Panc1 (cell line): ENCODE results near the gene LINC00305. TPM values are rescaled to one million over a fixed set of nuclear protein-coding genes. Genes with fewer than 3 reads are reported as not detected.
A peak's percentile ranks its signal among the peaks of the same experiment; 100 is the strongest.

Experiments used
- ATAC-seq: fragments of 200-7000 bp; cut with Tn5 transposase; 2 replicates; pipeline ENCODE4 v1.9.1; 2020; ENCODE audit warnings: mild to moderate bottlenecking, moderate library complexity
- BruUV-seq: library from RNA; stranded (reverse); fragments of 400-500 nt; replicated peaks from 2 replicates; lab custom pipeline; 2021; lab: Mats Ljungman, UMichigan
- CTCF ChIA-PET: fragments of 300-600 bp; sonication (Branson Sonifier 250); formaldehyde crosslinking; loops from one replicate; lab custom pipeline; 2022; ENCODE audit warnings: antibody characterized with exemption; lab: Charles Lee
- POLR2A ChIA-PET: fragments of 300-600 bp; sonication (Branson Sonifier 250); formaldehyde crosslinking; loops from one replicate; lab custom pipeline; 2022; ENCODE audit warnings: antibody characterized with exemption; lab: Charles Lee
- DNase-seq: peaks from one replicate; pipeline ENCODE4 v3.0.0-alpha.2; 2010; ENCODE audit warnings: low read depth, low spot score
- H3K27ac ChIP-seq: 2 replicates; pipeline ENCODE4 v1.5.1; 2011; ENCODE audit warnings: mild to moderate bottlenecking, low read length, inconsistent platforms
- H3K27me3 ChIP-seq: fragments of 200-500 bp; sonication (Bioruptor generic); 2 replicates; pipeline ENCODE4 v1.6.0; 2014; ENCODE audit warnings: low read length, inconsistent platforms; ENCODE audit not compliant: control insufficient read depth, insufficient read depth
- H3K36me3 ChIP-seq: fragments of 200-500 bp; sonication (Bioruptor generic); 2 replicates; pipeline ENCODE4 v1.5.1; 2014; ENCODE audit warnings: inconsistent platforms, mild to moderate bottlenecking, low read length, moderate library complexity; ENCODE audit not compliant: control insufficient read depth, insufficient read depth
- H3K4me1 ChIP-seq: 2 replicates; pipeline ENCODE4 v1.5.1; 2011; ENCODE audit warnings: inconsistent platforms, mild to moderate bottlenecking, low read length, moderate library complexity; ENCODE audit not compliant: control insufficient read depth, insufficient read depth
- H3K4me3 ChIP-seq, 2 experiments: 2 replicates each; pipeline ENCODE4 v1.5.1; 2011 to 2012; ENCODE audit warnings: low read depth in 2 of 2, low read length in 2 of 2, mild to moderate bottlenecking in 2 of 2, inconsistent platforms in 1 of 2, moderate library complexity in 1 of 2
- H3K9me3 ChIP-seq: fragments of 200-500 bp; sonication (Bioruptor generic); 2 replicates; pipeline ENCODE4 v1.5.1; 2014; ENCODE audit warnings: low read depth, mild to moderate bottlenecking, inconsistent platforms, low read length, moderate library complexity; ENCODE audit not compliant: control insufficient read depth, insufficient read depth
- CTCF ChIP-seq: fragments of 450-650 bp; IDR thresholded peaks from 2 replicates; pipeline ENCODE4 v1.5.1; 2017; ENCODE audit warnings: mild to moderate bottlenecking
- POLR2AphosphoS5 ChIP-seq: IDR thresholded peaks from 2 replicates; pipeline ENCODE4 v1.6.1; 2012; ENCODE audit warnings: mild to moderate bottlenecking, low read depth, low read length, moderate library complexity
- REST ChIP-seq, 2 experiments: IDR thresholded peaks; 2 replicates each; pipeline ENCODE4 v1.6.1; 2011 to 2012; ENCODE audit warnings: low read depth in 2 of 2, control low read depth in 1 of 2, low read length in 1 of 2, mild to moderate bottlenecking in 1 of 2, moderate library complexity in 1 of 2; ENCODE audit not compliant: insufficient read depth in 1 of 2
- SIN3A ChIP-seq: IDR thresholded peaks from 2 replicates; pipeline ENCODE4 v1.6.1; 2012; ENCODE audit warnings: low read depth, mild to moderate bottlenecking, low read length, moderate library complexity, borderline replicate concordance; ENCODE audit not compliant: insufficient read depth
- TCF7L2 ChIP-seq: IDR thresholded peaks from 2 replicates; pipeline ENCODE4 v1.6.1; 2011; ENCODE audit warnings: mild to moderate bottlenecking, low read depth, low read length, inconsistent platforms
- in situ Hi-C: cut with HindIII; loops from 2 replicates; pipeline ENCODE4 v1.10.0; 2016; ENCODE audit warnings: low sequenced_read_pairs, low pct_unique_long_range_greater_than_20kb
- intact Hi-C: fragments of 100-400 bp; cut with micrococcal nuclease; formaldehyde crosslinking; loops from one replicate; pipeline ENCODE4 v1.10.0; 2022; ENCODE audit not compliant: unreplicated experiment
- total RNA-seq: library from RNA; stranded (reverse); gene quantifications from one replicate; pipeline ENCODE4 v1.2.1, GENCODE V29; 2021; ENCODE audit not compliant: unreplicated experiment

LINC00305 gene
- total RNA-seq, 1 experiment from 2014 or later: not detected

- no peak for DNase-seq
- no peaks in the 10 kb centered on the region for H3K4me1 ChIP-seq
- intact Hi-C loops: no loop called here
- no peaks in the 10 kb centered on the region for H3K9me3 ChIP-seq
- H3K27ac ChIP-seq: no peak overlapping the region
- ChIA-PET POLR2A (no interaction called here), CTCF (interaction anchor here (0.6 to 0.8 kb wide), 2 partner anchors 127 to 980 kb away, joined by 3 read pairs; no protein-coding TSS in a partner anchor)
- in situ Hi-C loops: no loop called here
- H3K27me3 ChIP-seq: no peaks in the 10 kb centered on the region
- no TSS peak for BruUV-seq
- H3K36me3 ChIP-seq: no peaks in the 10 kb centered on the region
- no peak overlapping the region for H3K4me3 ChIP-seq
- TF ChIP-seq CTCF (peak; percentile 38; the same call in 1 of the 2 replicates), POLR2AphosphoS5 (no peak)
- ATAC-seq: no peak
Measured at GRCh38 chr18:64037812-64038414, 111.0 kb downstream of the LINC00305 start.

GRCh38 chr18:64032312-64032711, 116.6 kb downstream of the LINC00305 start:
- POLR2A ChIA-PET: no interaction called here
- H3K27me3 ChIP-seq: no peaks in the 10 kb centered on the region
- no peaks in the 10 kb centered on the region for H3K4me1 ChIP-seq
- H3K9me3 ChIP-seq: no peaks in the 10 kb centered on the region
- no TSS peak for BruUV-seq
- H3K36me3 ChIP-seq: no peaks in the 10 kb centered on the region
- in situ Hi-C loops (no loop called here), intact Hi-C loops (no loop called here)
- H3K4me3 ChIP-seq: no peak overlapping the region
- H3K27ac ChIP-seq: no peak overlapping the region
- ATAC-seq: no peak
- no peak for TF ChIP-seq REST (IDR thresholded peaks at IDR 0.05; ENCODE audit: insufficient read depth in 1 of 2, low read depth in 2 of 2, low read length in 1 of 2)
- TF ChIP-seq POLR2AphosphoS5: no peak
- TF ChIP-seq CTCF: no peak
- DNase-seq: no peak
- CTCF ChIA-PET: no interaction called here

GRCh38 chr18:64031411-64031810, 117.5 kb downstream of the LINC00305 start:
- DNase-seq (no peak), ATAC-seq (no peak)
- no peak overlapping the region for H3K27ac ChIP-seq
- H3K36me3 ChIP-seq: no peaks in the 10 kb centered on the region
- BruUV-seq: no TSS peak
- no peaks in the 10 kb centered on the region for H3K9me3 ChIP-seq
- TF ChIP-seq REST (IDR thresholded peaks at IDR 0.05; ENCODE audit: insufficient read depth in 1 of 2, low read depth in 2 of 2, low read length in 1 of 2) (no peak), SIN3A (no peak), CTCF (no peak), TCF7L2 (no peak), POLR2AphosphoS5 (no peak)
- ChIA-PET CTCF (no interaction called here), POLR2A (no interaction called here)
- no peaks in the 10 kb centered on the region for H3K27me3 ChIP-seq
- in situ Hi-C loops (no loop called here), intact Hi-C loops (no loop called here)
- H3K4me1 ChIP-seq: no peaks in the 10 kb centered on the region
- H3K4me3 ChIP-seq: no peak overlapping the region
